Neural cell (in vitro differentiated cells): ENCODE data around the gene DSCAML1.
"Not testable (repeated sequence)": the region's sequence is repeated elsewhere in the genome, so short reads cannot be mapped to it uniquely, and the experiment has no call there.

Experiments
- POLR2AphosphoS5 ChIP-seq: IDR thresholded peaks from 2 replicates; pipeline ENCODE4 v1.6.1; 2012
- TAF1 ChIP-seq: IDR thresholded peaks from 2 replicates; pipeline ENCODE4 v1.6.1; 2012; ENCODE audit warnings: low read depth
- TF ChIP-seq, protein P1 (sequence below): fragments of 450-650 bp; IDR thresholded peaks from 2 replicates; pipeline ENCODE4 v1.5.1; 2014; ENCODE audit warnings: antibody characterized with exemption, mild to moderate bottlenecking, moderate library complexity; ENCODE audit not compliant: poor library complexity, severe bottlenecking

GRCh38 chr11:117763465-117763864 is 33.6 kb downstream of the DSCAML1 start:
- TF ChIP-seq, protein P1, sequence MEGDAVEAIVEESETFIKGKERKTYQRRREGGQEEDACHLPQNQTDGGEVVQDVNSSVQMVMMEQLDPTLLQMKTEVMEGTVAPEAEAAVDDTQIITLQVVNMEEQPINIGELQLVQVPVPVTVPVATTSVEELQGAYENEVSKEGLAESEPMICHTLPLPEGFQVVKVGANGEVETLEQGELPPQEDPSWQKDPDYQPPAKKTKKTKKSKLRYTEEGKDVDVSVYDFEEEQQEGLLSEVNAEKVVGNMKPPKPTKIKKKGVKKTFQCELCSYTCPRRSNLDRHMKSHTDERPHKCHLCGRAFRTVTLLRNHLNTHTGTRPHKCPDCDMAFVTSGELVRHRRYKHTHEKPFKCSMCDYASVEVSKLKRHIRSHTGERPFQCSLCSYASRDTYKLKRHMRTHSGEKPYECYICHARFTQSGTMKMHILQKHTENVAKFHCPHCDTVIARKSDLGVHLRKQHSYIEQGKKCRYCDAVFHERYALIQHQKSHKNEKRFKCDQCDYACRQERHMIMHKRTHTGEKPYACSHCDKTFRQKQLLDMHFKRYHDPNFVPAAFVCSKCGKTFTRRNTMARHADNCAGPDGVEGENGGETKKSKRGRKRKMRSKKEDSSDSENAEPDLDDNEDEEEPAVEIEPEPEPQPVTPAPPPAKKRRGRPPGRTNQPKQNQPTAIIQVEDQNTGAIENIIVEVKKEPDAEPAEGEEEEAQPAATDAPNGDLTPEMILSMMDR, result not testable (repeated sequence)
- TF ChIP-seq POLR2AphosphoS5, TAF1: not testable (repeated sequence)
